ENCODE measurements around the gene CNTN5. TPM values are rescaled to one million over a fixed set of nuclear protein-coding genes. Genes with fewer than 3 reads are reported as not detected.
"Not testable (repeated sequence)": the region's sequence is repeated elsewhere in the genome, so short reads cannot be mapped to it uniquely, and the experiment has no call there.

Gene CNTN5
- total and polyA plus RNA-seq, 2 experiments from 2014 or later: 9.6 to 10.6 TPM

- TF ChIP-seq EZH2 (IDR thresholded peaks at IDR 0.05; ENCODE audit: borderline replicate concordance): no peak
- no peak for TF ChIP-seq EZH2phosphoT487 (IDR thresholded peaks at IDR 0.05; ENCODE audit: low read depth, severe bottlenecking, unreplicated experiment)
- TF ChIP-seq, protein P1, sequence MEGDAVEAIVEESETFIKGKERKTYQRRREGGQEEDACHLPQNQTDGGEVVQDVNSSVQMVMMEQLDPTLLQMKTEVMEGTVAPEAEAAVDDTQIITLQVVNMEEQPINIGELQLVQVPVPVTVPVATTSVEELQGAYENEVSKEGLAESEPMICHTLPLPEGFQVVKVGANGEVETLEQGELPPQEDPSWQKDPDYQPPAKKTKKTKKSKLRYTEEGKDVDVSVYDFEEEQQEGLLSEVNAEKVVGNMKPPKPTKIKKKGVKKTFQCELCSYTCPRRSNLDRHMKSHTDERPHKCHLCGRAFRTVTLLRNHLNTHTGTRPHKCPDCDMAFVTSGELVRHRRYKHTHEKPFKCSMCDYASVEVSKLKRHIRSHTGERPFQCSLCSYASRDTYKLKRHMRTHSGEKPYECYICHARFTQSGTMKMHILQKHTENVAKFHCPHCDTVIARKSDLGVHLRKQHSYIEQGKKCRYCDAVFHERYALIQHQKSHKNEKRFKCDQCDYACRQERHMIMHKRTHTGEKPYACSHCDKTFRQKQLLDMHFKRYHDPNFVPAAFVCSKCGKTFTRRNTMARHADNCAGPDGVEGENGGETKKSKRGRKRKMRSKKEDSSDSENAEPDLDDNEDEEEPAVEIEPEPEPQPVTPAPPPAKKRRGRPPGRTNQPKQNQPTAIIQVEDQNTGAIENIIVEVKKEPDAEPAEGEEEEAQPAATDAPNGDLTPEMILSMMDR (IDR thresholded peaks at IDR 0.05; ENCODE audit: poor library complexity): no peak
- no peaks in the 10 kb centered on the region for H3K79me2 ChIP-seq
- H3K36me3 ChIP-seq (replicated peaks; ENCODE audit: insufficient read depth, low read depth): no peaks in the 10 kb centered on the region
- H3K27ac ChIP-seq: no peak overlapping the region
- H2AFZ ChIP-seq: no peak overlapping the region
- no peaks in the 10 kb centered on the region for H4K20me1 ChIP-seq (ENCODE audit: insufficient read depth, poor library complexity, severe bottlenecking)
- no peak for DNase-seq (ENCODE audit: low spot score)
- H3K4me2 ChIP-seq: no peak overlapping the region
- H3K9me2 ChIP-seq (replicated peaks; ENCODE audit: insufficient read depth): no peaks in the 10 kb centered on the region
- WGBS (ENCODE audit: low lambda C conversion rate, missing lambda C conversion rate): 86% methylated on average over 5 of the region's 5 CpGs
- H3K9me3 ChIP-seq (ENCODE audit: low read depth): no peaks in the 10 kb centered on the region
- H3K4me1 ChIP-seq (ENCODE audit: insufficient read depth): no peaks in the 10 kb centered on the region
- no peaks in the 10 kb centered on the region for H3K27me3 ChIP-seq
- no peak overlapping the region for H3K4me3 ChIP-seq
These were observed 59.4 kb downstream of the CNTN5 start for GRCh38 chr11:99080154-99080553.

DNA sequence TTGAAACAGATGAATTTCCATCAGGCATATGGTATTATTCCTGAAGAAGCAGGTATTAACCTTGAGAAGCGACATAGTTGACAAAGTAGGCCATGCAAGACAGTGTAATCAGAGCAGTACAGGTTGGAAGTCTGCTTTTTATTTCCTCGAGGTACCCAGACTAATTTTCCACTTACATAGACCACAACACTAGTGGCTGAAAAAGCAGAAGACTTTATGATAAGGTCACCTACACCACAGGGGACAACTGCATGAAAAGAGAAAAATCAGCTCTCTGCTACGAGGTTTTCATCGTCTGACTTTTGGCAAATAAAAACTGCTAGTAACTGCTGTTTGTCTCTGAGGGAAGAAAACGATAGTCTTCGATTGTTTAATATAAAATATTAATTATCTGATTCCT, 77.5 kb downstream of the CNTN5 start:
- 73% methylated on average over 6 of the region's 6 CpGs for WGBS (ENCODE audit: low lambda C conversion rate, missing lambda C conversion rate)
- no peak overlapping the region for H3K4me2 ChIP-seq
- H3K9me2 ChIP-seq (replicated peaks; ENCODE audit: insufficient read depth): no peaks in the 10 kb centered on the region
- no peaks in the 10 kb centered on the region for H3K79me2 ChIP-seq
- H3K36me3 ChIP-seq (replicated peaks; ENCODE audit: insufficient read depth, low read depth): no peaks in the 10 kb centered on the region
- no peaks in the 10 kb centered on the region for H3K9me3 ChIP-seq (ENCODE audit: low read depth)
- no peak overlapping the region for H3K4me3 ChIP-seq
- DNase-seq (ENCODE audit: low spot score): no peak
- no peaks in the 10 kb centered on the region for H3K27me3 ChIP-seq
- H3K4me1 ChIP-seq (ENCODE audit: insufficient read depth): no peaks in the 10 kb centered on the region
- H3K27ac ChIP-seq: no peak overlapping the region
- no peaks in the 10 kb centered on the region for H4K20me1 ChIP-seq (ENCODE audit: insufficient read depth, poor library complexity, severe bottlenecking)
- TF ChIP-seq, protein P1 (IDR thresholded peaks at IDR 0.05; ENCODE audit: poor library complexity): no peak
- no peak for TF ChIP-seq EZH2phosphoT487 (IDR thresholded peaks at IDR 0.05; ENCODE audit: low read depth, severe bottlenecking, unreplicated experiment)
- TF ChIP-seq EZH2 (IDR thresholded peaks at IDR 0.05; ENCODE audit: borderline replicate concordance): no peak
- H2AFZ ChIP-seq: no peak overlapping the region

- no peaks in the 10 kb centered on the region for H3K9me2 ChIP-seq (replicated peaks; ENCODE audit: insufficient read depth)
- no peak overlapping the region for H3K4me2 ChIP-seq
- no peak overlapping the region for H2AFZ ChIP-seq
- DNase-seq (ENCODE audit: low spot score): no peak
- H3K4me1 ChIP-seq (ENCODE audit: insufficient read depth): no peaks in the 10 kb centered on the region
- 81% methylated on average over 1 of the region's 1 CpG for WGBS (ENCODE audit: low lambda C conversion rate, missing lambda C conversion rate)
- no peaks in the 10 kb centered on the region for H3K27me3 ChIP-seq
- H3K9me3 ChIP-seq (ENCODE audit: low read depth): no peaks in the 10 kb centered on the region
- no peak overlapping the region for H3K4me3 ChIP-seq
- no peaks in the 10 kb centered on the region for H3K79me2 ChIP-seq
- H3K36me3 ChIP-seq (replicated peaks; ENCODE audit: insufficient read depth, low read depth): no peaks in the 10 kb centered on the region
- TF ChIP-seq, protein P1 (IDR thresholded peaks at IDR 0.05; ENCODE audit: poor library complexity): no peak
- TF ChIP-seq EZH2 (IDR thresholded peaks at IDR 0.05; ENCODE audit: borderline replicate concordance) (no peak), EZH2phosphoT487 (IDR thresholded peaks at IDR 0.05; ENCODE audit: low read depth, severe bottlenecking, unreplicated experiment) (no peak)
- H4K20me1 ChIP-seq (ENCODE audit: insufficient read depth, poor library complexity, severe bottlenecking): no peaks in the 10 kb centered on the region
- no peak overlapping the region for H3K27ac ChIP-seq
These were observed 78.0 kb downstream of the CNTN5 start for GRCh38 chr11:99098751-99099150.

DNA sequence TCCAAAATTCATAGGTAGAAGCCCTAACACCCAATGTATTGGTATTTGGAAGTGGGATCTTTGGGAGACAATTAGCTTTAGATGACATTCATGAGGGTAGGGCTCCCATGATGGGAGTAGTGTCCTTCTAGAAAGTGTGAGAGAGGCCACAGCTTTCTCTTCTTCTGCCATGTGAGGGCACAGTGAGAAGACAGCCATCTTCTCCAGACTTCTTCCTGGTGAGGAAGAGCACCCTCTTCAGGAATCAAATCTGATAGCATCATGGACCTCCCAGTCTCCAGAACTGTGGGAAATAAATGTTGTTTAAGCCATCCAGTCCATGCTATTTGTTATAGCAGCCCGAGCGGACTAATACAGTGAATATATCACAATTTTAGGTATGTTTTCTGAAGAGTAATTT, 96.9 kb downstream of the CNTN5 start:
- H3K9me2 ChIP-seq (replicated peaks; ENCODE audit: insufficient read depth): no peaks in the 10 kb centered on the region
- no peaks in the 10 kb centered on the region for H3K27me3 ChIP-seq
- H3K36me3 ChIP-seq (replicated peaks; ENCODE audit: insufficient read depth, low read depth): no peaks in the 10 kb centered on the region
- no peaks in the 10 kb centered on the region for H3K4me1 ChIP-seq (ENCODE audit: insufficient read depth)
- H3K27ac ChIP-seq: no peak overlapping the region
- no peak for DNase-seq (ENCODE audit: low spot score)
- 94% methylated on average over 2 of the region's 2 CpGs for WGBS (ENCODE audit: low lambda C conversion rate, missing lambda C conversion rate)
- H3K79me2 ChIP-seq: no peaks in the 10 kb centered on the region
- no peaks in the 10 kb centered on the region for H4K20me1 ChIP-seq (ENCODE audit: insufficient read depth, poor library complexity, severe bottlenecking)
- no peak overlapping the region for H3K4me2 ChIP-seq
- TF ChIP-seq, protein P1 (IDR thresholded peaks at IDR 0.05; ENCODE audit: poor library complexity): no peak
- TF ChIP-seq EZH2phosphoT487 (IDR thresholded peaks at IDR 0.05; ENCODE audit: low read depth, severe bottlenecking, unreplicated experiment) (no peak), EZH2 (IDR thresholded peaks at IDR 0.05; ENCODE audit: borderline replicate concordance) (no peak)
- no peaks in the 10 kb centered on the region for H3K9me3 ChIP-seq (ENCODE audit: low read depth)
- H2AFZ ChIP-seq: no peak overlapping the region
- H3K4me3 ChIP-seq: no peak overlapping the region

DNA sequence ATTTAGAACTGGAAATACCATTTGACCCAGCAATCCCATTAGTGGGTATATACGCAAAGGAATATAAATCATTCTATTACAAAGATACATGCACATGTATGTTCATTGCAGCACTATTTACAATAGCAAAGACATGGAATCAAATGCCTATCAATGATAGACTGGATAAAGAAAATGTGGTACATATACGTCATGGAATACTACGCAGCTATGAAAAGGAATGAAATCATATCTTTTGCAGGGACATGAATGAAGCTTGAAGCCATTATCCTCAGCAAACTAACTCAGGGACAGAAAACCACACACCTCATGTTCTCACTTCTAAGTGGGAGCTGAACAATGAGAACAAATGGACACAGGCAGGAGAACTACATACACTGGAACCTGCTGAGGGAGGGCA, 113.1 kb downstream of the CNTN5 start:
- H3K4me1 ChIP-seq (ENCODE audit: insufficient read depth); H3K79me2 ChIP-seq; H3K27me3 ChIP-seq; H3K27ac ChIP-seq; H3K36me3 ChIP-seq (replicated peaks; ENCODE audit: insufficient read depth, low read depth); H3K9me2 ChIP-seq (replicated peaks; ENCODE audit: insufficient read depth); H3K9me3 ChIP-seq (ENCODE audit: low read depth); DNase-seq (ENCODE audit: low spot score); H3K4me2 ChIP-seq; H3K4me3 ChIP-seq; H2AFZ ChIP-seq; H4K20me1 ChIP-seq (ENCODE audit: insufficient read depth, poor library complexity, severe bottlenecking): not testable (repeated sequence)
- 81% methylated on average over 3 of the region's 3 CpGs for WGBS (ENCODE audit: low lambda C conversion rate, missing lambda C conversion rate)

Measured in hepatocyte (in vitro differentiated cells).